CD4-positive, alpha-beta T cell treated with Interferon alpha-2 for 1 hour (primary cell): ENCODE data around the gene DCC.

Source experiments
- DNase-seq, 2 donors: peaks; one replicate each; pipeline ENCODE4 v3.0.0-alpha.2; 2020 to 2022

The DCC gene

DNA sequence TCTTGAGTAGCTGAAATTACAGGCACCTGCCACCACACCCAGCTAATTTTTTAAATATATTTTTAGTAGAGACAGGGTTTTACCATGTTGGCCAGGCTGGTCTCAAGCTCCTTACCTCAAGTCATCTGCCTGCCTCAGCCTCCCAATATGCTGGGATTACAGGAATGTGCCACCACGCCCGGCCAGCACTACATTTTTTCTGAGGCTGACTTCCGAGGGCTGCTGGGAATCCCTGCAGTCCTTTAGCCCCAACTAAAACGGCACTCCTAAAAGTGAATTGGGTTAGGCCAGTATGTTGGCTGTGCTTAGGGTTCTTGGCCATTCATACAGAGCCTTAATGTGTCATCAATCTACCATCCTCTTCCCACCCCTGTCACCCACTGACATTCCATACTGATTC is 375.4 kb downstream of the DCC start:
- DNase-seq, result no peak

DNA sequence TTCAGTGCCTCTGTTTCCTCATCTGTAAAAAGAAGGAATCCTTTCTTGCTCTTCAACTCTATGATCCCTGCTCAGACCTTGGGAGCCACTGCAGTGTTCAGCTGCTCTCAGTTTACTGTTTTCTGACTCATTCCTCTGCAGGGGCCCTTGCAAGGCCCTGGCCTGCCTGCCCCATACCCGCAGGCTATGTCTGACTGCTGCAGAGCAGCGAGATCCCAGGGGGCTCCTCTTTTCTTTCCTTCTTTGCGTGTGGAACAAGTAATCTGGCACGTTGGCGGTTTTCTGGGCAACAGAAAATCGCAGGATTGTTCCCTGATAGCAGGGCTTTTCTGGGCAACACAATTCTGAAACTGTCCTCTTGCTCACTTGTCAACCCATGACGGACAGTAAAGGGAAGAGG is 376.0 kb downstream of the DCC start:
- no peak for DNase-seq

- DNase-seq, result no peak
These were observed 377.0 kb downstream of the DCC start for GRCh38 chr18:52716973-52717372.

DNA sequence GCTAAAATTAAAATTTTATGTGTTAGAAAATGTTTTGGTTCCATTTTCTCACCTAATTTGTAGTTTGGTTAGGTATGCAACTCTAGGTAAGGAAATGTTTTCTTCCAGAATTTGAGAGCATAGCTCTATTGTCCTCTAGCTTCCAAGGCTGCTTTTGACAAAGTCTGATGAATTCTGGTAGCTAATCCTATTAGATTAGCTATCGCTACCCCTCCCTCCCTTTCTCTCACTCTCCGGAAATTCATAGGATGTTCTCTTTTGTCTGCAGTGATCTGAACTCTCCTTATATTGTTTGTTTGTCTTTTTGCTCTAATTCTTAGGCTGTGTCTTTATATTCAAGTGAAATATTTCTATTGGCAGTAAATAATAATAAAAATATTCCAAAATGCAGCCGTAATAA is 382.9 kb downstream of the DCC start:
- no peak for DNase-seq

GRCh38 chr18:52723550-52723970 is 383.6 kb downstream of the DCC start:
- no peak for DNase-seq

GRCh38 chr18:52730972-52731619 is 391.1 kb downstream of the DCC start:
- DNase-seq, result no peak

- no peak for DNase-seq
These were observed 398.9 kb downstream of the DCC start for GRCh38 chr18:52738946-52739345.

DNA sequence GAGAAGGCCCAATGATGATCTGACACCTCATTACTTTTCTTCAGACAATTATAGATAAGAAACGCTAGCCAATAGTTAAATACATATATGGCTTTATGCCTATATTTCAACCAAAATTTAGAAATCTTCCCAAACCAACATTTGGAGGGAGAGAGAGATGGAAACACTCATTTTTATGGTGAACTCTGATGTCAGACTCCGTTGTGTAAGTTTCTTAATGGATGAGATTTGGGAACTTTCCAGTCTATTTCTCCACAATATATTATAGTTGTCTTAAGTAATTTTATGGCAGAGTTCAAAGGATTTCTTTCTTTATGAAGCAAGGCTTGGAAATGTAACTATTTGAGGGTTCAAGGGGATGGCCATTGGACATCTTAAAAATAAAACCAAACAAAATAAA is 407.0 kb downstream of the DCC start:
- DNase-seq, result no peak

DNA sequence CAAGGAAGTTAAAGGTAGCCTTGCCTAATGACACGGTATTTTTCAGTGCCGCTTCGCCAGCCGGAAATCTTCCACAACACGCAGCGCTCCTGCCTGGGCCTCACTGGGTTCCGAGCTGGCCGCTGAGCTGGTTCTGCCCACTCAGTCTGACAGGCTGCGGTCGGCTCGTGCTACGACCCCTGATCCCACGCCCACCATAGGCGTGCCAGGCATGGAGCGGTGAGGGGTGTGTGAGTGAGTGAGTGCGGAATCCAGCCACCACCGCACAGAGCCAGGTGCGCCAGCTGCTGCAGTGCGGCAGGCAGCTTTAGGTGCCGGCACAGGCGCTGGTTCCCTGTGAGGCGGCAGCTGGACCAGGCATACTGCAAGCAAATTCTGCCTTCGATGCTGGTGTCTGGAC is 407.9 kb downstream of the DCC start:
- DNase-seq, result no peak

DNA sequence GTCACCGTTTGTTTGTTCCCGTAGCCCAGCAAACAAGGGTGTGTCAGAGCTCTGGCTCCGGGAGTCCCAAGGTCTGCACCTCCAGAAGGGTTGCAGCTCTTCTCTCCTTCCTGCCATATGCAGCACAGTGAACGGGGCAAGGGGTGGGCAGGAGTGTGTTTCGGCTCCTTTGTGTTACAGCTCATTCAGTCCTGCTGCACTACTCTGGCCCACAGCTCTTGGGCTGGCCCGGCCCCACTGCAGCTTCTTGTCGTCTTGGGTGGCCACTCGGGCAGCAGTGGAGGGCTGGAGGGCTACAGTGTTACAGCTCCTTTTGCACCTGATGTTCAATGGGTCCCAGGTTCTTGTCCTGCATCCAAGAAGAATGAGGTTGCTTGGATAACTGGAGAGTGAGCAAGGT is 408.3 kb downstream of the DCC start:
- no peak for DNase-seq

DNA sequence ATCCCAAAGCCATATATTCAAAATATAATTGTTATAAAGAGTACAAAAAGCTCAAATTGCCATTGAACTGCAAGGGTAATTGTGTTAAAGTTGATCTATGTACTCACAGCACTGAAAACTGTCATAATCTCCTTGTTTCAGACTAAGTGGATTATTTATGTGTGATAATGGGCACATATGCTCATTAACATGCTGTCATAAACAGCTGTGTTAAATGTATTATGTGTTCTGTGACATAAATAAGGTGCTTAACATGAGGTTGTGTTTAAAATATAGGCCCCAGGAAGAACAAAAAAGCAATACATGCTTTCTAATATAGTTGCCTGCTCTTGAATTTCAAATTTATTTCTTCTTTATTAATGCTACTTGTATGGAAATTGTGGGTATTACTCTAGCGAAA is 409.5 kb downstream of the DCC start:
- DNase-seq, result no peak

DNA sequence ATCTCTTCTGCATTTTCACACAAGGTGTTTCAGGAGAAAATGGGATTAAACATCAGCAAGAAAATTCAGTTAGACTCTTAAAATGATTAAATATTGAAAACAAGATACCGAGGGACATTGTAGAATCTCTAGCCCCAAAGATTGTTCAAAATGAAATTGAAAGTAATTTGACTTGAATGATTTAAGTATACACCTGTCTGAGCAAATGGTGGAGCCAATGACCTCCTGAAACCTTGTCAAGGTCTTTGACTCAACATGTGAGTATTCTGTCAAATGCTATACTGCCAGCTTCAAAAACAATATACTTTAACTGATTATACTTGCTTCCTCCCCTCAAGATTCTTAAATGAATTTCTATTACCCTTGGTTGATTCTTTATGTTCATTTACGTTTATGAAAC is 411.0 kb downstream of the DCC start:
- no peak for DNase-seq

DNA sequence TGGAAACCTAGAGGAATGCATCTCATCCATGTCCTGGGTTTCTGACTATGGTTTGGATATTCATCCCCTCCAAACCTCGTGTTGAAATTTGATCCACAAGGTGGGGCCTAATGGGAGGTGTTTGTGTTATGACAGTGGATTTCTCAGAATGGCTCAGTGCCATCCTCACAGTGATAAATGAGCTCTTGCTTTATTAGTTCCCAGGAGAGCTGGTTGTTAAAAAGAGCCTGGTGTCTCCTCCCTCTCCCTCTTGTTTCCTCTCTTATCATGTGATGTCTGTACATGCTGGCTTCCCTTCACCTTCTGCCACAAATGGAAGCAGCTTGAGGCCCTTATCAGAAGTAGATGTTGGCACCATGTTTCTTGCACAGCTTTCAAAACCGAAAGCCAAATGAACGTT is 424.3 kb downstream of the DCC start:
- no peak for DNase-seq

GRCh38 chr18:52766002-52766545 is 426.1 kb downstream of the DCC start:
- no peak for DNase-seq

DNA sequence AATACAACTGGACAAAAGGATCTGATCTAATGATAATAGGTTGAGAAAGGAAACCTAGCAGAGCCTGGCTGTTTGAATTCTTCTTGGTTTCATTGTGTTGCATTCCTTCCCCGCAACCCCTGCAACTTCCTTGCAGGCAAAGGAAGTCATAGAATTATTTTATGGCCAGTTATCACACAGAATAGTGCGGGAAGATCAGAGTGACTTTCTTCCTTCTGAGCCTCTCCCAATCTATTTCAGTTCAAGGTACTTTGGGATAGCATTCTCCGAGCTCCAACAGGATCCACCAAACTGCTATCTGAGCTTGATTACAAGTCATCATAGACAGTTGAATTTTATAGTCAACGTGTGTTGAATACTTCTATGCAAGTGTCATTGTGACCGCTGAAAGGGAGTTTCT is 441.1 kb downstream of the DCC start:
- no peak for DNase-seq

GRCh38 chr18:52791321-52791720 is 451.3 kb downstream of the DCC start:
- DNase-seq, result no peak

DNA sequence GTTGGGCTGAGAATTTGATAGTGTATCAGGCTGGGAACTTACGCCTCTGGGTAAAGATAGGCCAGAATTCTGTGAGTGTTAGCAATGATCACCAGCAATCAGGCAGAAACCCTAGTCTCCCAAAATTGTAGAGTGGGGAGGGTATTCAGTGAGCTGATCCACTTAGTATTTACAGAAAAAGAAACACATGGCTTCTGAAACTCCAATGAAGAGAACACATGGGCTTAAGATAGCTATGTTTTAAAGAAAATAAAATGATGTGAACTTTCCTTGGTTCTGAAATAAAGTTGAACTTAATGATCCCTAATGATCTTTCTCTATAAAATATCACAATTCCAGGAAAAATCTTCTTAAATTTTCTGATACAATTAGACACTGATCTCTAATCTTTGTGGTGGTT is 472.8 kb downstream of the DCC start:
- no peak for DNase-seq

- DNase-seq, result no peak
These were observed 473.8 kb downstream of the DCC start for GRCh38 chr18:52813635-52814416.

GRCh38 chr18:52815651-52816050 is 475.7 kb downstream of the DCC start:
- DNase-seq, result no peak

DNA sequence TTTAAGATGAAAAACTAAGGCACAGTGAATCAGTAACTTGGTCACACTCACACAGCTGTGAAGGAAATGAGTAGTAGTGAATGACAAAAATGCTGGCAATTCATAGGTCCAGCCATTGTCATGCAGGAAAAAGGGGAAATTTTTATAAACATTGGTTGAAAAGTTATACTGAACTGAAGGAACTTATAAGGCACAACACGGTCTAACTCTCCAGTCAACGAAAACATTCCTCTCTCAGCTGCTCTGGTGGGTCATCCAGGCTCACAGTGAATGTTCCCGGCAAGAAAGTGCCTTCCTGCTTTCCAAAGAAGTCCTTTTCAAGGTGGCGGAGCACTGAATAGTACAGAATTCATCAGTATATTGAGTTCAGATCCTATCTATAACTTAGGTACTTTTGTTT is 476.1 kb downstream of the DCC start:
- no peak for DNase-seq

- no peak for DNase-seq
These were observed 482.2 kb downstream of the DCC start for GRCh38 chr18:52822160-52822559.

DNA sequence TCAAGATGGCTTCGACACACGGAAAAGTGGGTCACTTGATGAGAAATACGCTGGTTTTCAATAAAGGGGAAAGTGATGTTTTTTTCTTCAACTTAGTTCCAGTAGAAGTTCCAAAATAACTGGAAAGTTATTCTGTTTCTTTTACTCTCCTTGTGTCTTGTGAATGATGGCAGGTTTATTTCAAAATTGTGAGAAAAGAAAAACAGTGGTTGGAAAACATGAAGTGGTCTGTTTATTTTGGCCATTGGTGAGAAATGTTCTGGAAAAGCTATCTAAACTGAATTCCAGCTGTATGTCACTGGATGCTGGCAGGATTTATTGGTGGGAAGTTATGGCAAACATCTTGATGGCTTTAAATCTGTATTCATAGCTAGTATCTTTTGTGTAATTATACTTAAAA is 484.1 kb downstream of the DCC start:
- no peak for DNase-seq

GRCh38 chr18:52826994-52827393 is 487.0 kb downstream of the DCC start:
- DNase-seq, result no peak

GRCh38 chr18:52829320-52829719 is 489.3 kb downstream of the DCC start:
- no peak for DNase-seq
